IMR-90 (cell line): ENCODE measurements around the gene ANO4. TPM values are rescaled to one million over a fixed set of nuclear protein-coding genes. Genes with fewer than 3 reads are reported as not detected.

Source experiments
- ATAC-seq: fragments of 200-7000 bp; cut with Tn5 transposase; 2 replicates; pipeline ENCODE4 v1.9.1; 2020; ENCODE audit warnings: low read depth, mild to moderate bottlenecking, moderate library complexity
- BruUV-seq: library from RNA; stranded (reverse); fragments of 400-500 nt; replicated peaks from 2 replicates; lab custom pipeline; 2021; lab: Mats Ljungman, UMichigan
- CTCF ChIA-PET: fragments of 300-600 bp; formaldehyde crosslinking; extraction: SDS; loops from one replicate; lab custom pipeline; 2021; ENCODE audit warnings: antibody characterized with exemption; lab: Yijun Ruan, JAX
- POLR2A ChIA-PET: fragments of 300-600 bp; sonication (Branson Sonifier 250); formaldehyde crosslinking; loops from one replicate; lab custom pipeline; 2022; ENCODE audit warnings: antibody characterized with exemption; ENCODE audit not compliant: unreplicated experiment; lab: Charles Lee
- DNase-seq: peaks from one replicate; pipeline ENCODE4 v3.0.0; 2013
- H2AFZ ChIP-seq: replicated peaks from 2 replicates; pipeline ENCODE3; 2013; ENCODE audit warnings: low read length, mild to moderate bottlenecking; ENCODE audit not compliant: poor library complexity
- H2AK5ac ChIP-seq: 2 replicates; pipeline ENCODE4 v1.6.1; 2013; ENCODE audit warnings: low read depth, low read length, inconsistent platforms
- H2AK9ac ChIP-seq: replicated peaks from 2 replicates; pipeline ENCODE3; 2013; ENCODE audit warnings: mild to moderate bottlenecking, low read depth, low read length, moderate library complexity; ENCODE audit not compliant: poor library complexity
- H2BK120ac ChIP-seq: 2 replicates; pipeline ENCODE4 v1.6.1; 2013; ENCODE audit warnings: low read depth, low read length, inconsistent platforms
- H2BK15ac ChIP-seq: 3 replicates; pipeline ENCODE4 v1.6.1; 2013; ENCODE audit warnings: low read depth, low read length, inconsistent platforms
- H2BK20ac ChIP-seq: 2 replicates; pipeline ENCODE4 v1.6.1; 2013; ENCODE audit warnings: low read depth, mild to moderate bottlenecking, inconsistent platforms, low read length, moderate library complexity
- H2BK5ac ChIP-seq: 2 replicates; pipeline ENCODE4 v1.6.1; 2013; ENCODE audit warnings: mild to moderate bottlenecking, low read depth, low read length, inconsistent platforms; ENCODE audit not compliant: poor library complexity, severe bottlenecking
- H3K14ac ChIP-seq: replicated peaks from 2 replicates; pipeline ENCODE4 v1.6.1; 2013; ENCODE audit warnings: low read depth, low read length, inconsistent platforms
- H3K18ac ChIP-seq: 2 replicates; pipeline ENCODE4 v1.6.1; 2013; ENCODE audit warnings: low read depth, low read length, control low read depth
- H3K23ac ChIP-seq: 2 replicates; pipeline ENCODE4 v1.6.1; 2013; ENCODE audit warnings: low read depth, low read length, inconsistent platforms
- H3K27ac ChIP-seq: 2 replicates; pipeline ENCODE4 v1.5.1; 2013; ENCODE audit warnings: mild to moderate bottlenecking, control low read depth, low read length; ENCODE audit not compliant: insufficient read depth
- H3K27me3 ChIP-seq: 2 replicates; pipeline ENCODE4 v1.6.1; 2013; ENCODE audit warnings: low read length; ENCODE audit not compliant: control insufficient read depth, insufficient read depth
- H3K36me3 ChIP-seq: 2 replicates; pipeline ENCODE4 v1.6.1; 2013; ENCODE audit warnings: low read length, mixed read lengths; ENCODE audit not compliant: control insufficient read depth, insufficient read depth
- H3K4ac ChIP-seq: 2 replicates; pipeline ENCODE4 v1.6.1; 2013; ENCODE audit warnings: low read depth, low read length, inconsistent platforms
- H3K4me1 ChIP-seq: 2 replicates; pipeline ENCODE4 v1.6.1; 2013; ENCODE audit warnings: low read length, mixed read lengths; ENCODE audit not compliant: control insufficient read depth, insufficient read depth
- H3K4me2 ChIP-seq: 2 replicates; pipeline ENCODE4 v1.6.1; 2013; ENCODE audit warnings: low read depth, mild to moderate bottlenecking, control low read depth, low read length, moderate library complexity
- H3K4me3 ChIP-seq: 2 replicates; pipeline ENCODE4 v1.5.1; 2013; ENCODE audit warnings: low read depth, mild to moderate bottlenecking, control low read depth, low read length, moderate library complexity; ENCODE audit not compliant: insufficient read depth
- H3K56ac ChIP-seq: 2 replicates; pipeline ENCODE4 v1.6.1; 2013; ENCODE audit warnings: low read length, inconsistent platforms; ENCODE audit not compliant: insufficient read depth; ENCODE audit errors: extremely low read depth
- H3K79me1 ChIP-seq, 2 experiments: 2 replicates each; pipeline ENCODE4 v1.6.1; 2013; ENCODE audit warnings: low read length in 2 of 2, inconsistent platforms in 1 of 2, low read depth in 1 of 2
- H3K9ac ChIP-seq: 2 replicates; pipeline ENCODE4 v1.6.1; 2013; ENCODE audit warnings: low read depth, low read length, control low read depth
- H3K9me1 ChIP-seq: 2 replicates; pipeline ENCODE4 v1.6.1; 2013; ENCODE audit warnings: low read length, inconsistent platforms; ENCODE audit not compliant: insufficient read depth
- H3K9me3 ChIP-seq: 2 replicates; pipeline ENCODE4 v1.6.1; 2013; ENCODE audit warnings: low read length; ENCODE audit not compliant: control insufficient read depth, insufficient read depth
- H4K20me1 ChIP-seq: 2 replicates; pipeline ENCODE4 v1.6.1; 2013; ENCODE audit warnings: low read length, inconsistent platforms; ENCODE audit not compliant: insufficient read depth
- H4K5ac ChIP-seq: 2 replicates; pipeline ENCODE4 v1.6.1; 2013; ENCODE audit warnings: mild to moderate bottlenecking, low read depth, low read length, control low read depth
- H4K8ac ChIP-seq, 2 experiments: 2 replicates each; pipeline ENCODE4 v1.6.1; 2013; ENCODE audit warnings: low read depth in 2 of 2, low read length in 2 of 2, control low read depth in 1 of 2, inconsistent platforms in 1 of 2
- H4K91ac ChIP-seq: 2 replicates; pipeline ENCODE4 v1.6.1; 2013; ENCODE audit warnings: low read depth, low read length, inconsistent platforms; ENCODE audit not compliant: insufficient read depth
- CHD1 ChIP-seq: IDR thresholded peaks from 2 replicates; pipeline ENCODE4 v1.6.1; 2012; ENCODE audit warnings: low read depth, low read length, improper control_type of control experiment
- CTCF ChIP-seq: conservative IDR thresholded peaks from 2 replicates; pipeline ENCODE4 v1.5.1; 2012; ENCODE audit warnings: mild to moderate bottlenecking, low read depth, low read length, improper control_type of control experiment
- MAZ ChIP-seq: IDR thresholded peaks from 2 replicates; pipeline ENCODE4 v1.6.1; 2012; ENCODE audit warnings: low read depth, mild to moderate bottlenecking, low read length, improper control_type of control experiment, moderate library complexity, borderline replicate concordance
- POLR2A ChIP-seq: IDR thresholded peaks from 2 replicates; pipeline ENCODE4 v1.6.1; 2012; ENCODE audit warnings: mild to moderate bottlenecking, low read depth, low read length
- RAD21 ChIP-seq: IDR thresholded peaks from 2 replicates; pipeline ENCODE4 v1.6.1; 2012; ENCODE audit warnings: low read length, improper control_type of control experiment
- WGBS, 2 experiments: methylation state at CpG; one replicate each; pipeline versions ENCODE4 v1.1.5 to v1.1.7; 2013; ENCODE audit warnings: missing lambda C conversion rate in 2 of 2; ENCODE audit not compliant: insufficient read length in 1 of 2; ENCODE audit errors: extremely low coverage in 2 of 2; 5-methylcytosine and 5-hydroxymethylcytosine counted together
- dilution Hi-C: fragments of 300-500 bp; cut with HindIII; formaldehyde crosslinking; loops from one replicate; pipeline ENCODE4 v1.14.3; 2018; ENCODE audit warnings: low sequenced_read_pairs; ENCODE audit not compliant: unreplicated experiment
- in situ Hi-C: fragments of 300-500 bp; cut with MboI; formaldehyde crosslinking; loops from 3 replicates; pipeline ENCODE4 v1.14.3; 2019; ENCODE audit warnings: low sequenced_read_pairs, inconsistent platforms, mixed read lengths
- intact Hi-C: fragments of 100-400 bp; cut with micrococcal nuclease; formaldehyde crosslinking; loops from 2 replicates; pipeline ENCODE4 v1.10.0; 2022
- polyA plus RNA-seq, 3 experiments: library from polyadenylated mRNA; depleted of rRNA; stranded (reverse); fragments of >200 nt; gene quantifications; 2 replicates each; pipeline ENCODE4 v1.2.3, GENCODE V29; 2012; ENCODE audit warnings: low replicate concordance in 1 of 3
- total RNA-seq: library from RNA; depleted of rRNA; stranded (reverse); fragments of >200 nt; gene quantifications from 2 replicates; pipeline ENCODE4 v1.2.3, GENCODE V29; 2012

Gene ANO4
- total and polyA plus RNA-seq, 2 of the 4 experiments (the other 2 are of a cell fraction), result 4.7 to 10.2 TPM

- H4K20me1 ChIP-seq, result no peaks in the 10 kb centered on the region
- H2BK5ac ChIP-seq, result no peak overlapping the region
- no peak overlapping the region for H3K4me2 ChIP-seq
- BruUV-seq, result no TSS peak
- no peaks in the 10 kb centered on the region for H3K9me1 ChIP-seq
- no peak overlapping the region for H2AK5ac ChIP-seq
- no peaks in the 10 kb centered on the region for H3K79me1 ChIP-seq
- no peak overlapping the region for H2AK9ac ChIP-seq
- DNase-seq (no peak), ATAC-seq (no peak)
- H3K14ac ChIP-seq, result no peak overlapping the region
- in situ Hi-C loops, result no loop called here
- intact Hi-C loops, result no loop called here
- no peak overlapping the region for H2BK15ac ChIP-seq
- no peak overlapping the region for H3K9ac ChIP-seq
- H3K23ac ChIP-seq, result no peak overlapping the region
- TF ChIP-seq RAD21, result no peak
- TF ChIP-seq CHD1, result no peak
- TF ChIP-seq POLR2A, result no peak
- no peak for TF ChIP-seq CTCF
- TF ChIP-seq MAZ, result no peak
- H4K5ac ChIP-seq, result no peak overlapping the region
- no peak overlapping the region for H2BK120ac ChIP-seq
- H3K36me3 ChIP-seq, result no peaks in the 10 kb centered on the region
- H3K4ac ChIP-seq, result no peak overlapping the region
- H3K4me3 ChIP-seq, result no peak overlapping the region
- H3K9me3 ChIP-seq, result no peaks in the 10 kb centered on the region
- H2AFZ ChIP-seq, result no peak overlapping the region
- H2BK20ac ChIP-seq, result no peak overlapping the region
- H3K27me3 ChIP-seq, result no peaks in the 10 kb centered on the region
- no peak overlapping the region for H3K56ac ChIP-seq
- H4K8ac ChIP-seq, result no peak overlapping the region
- H3K4me1 ChIP-seq, result no peaks in the 10 kb centered on the region
- no peak overlapping the region for H3K27ac ChIP-seq
- dilution Hi-C loops, result no loop called here
- CTCF ChIA-PET, result interaction anchor here (0.6 to 0.8 kb wide), 2 partner anchors 15 to 224 kb away, joined by 4 to 7 read pairs; no protein-coding TSS in a partner anchor
- H3K18ac ChIP-seq, result no peak overlapping the region
- no CpG with 5 or more reads among the region's 5 CpGs for WGBS, 2 experiments
- POLR2A ChIA-PET, result no interaction called here
- H4K91ac ChIP-seq, result no peak overlapping the region
Observed at GRCh38 chr12:101166866-101167265, 372.3 kb downstream of the ANO4 start.
